GM12801 (cell line): ENCODE results near the gene ANKRD39.

ENCODE experiments used
- TF ChIP-seq, protein P1 (sequence below): IDR thresholded peaks from one replicate; pipeline ENCODE4 v1.5.1; 2011; ENCODE audit warnings: control low read depth; ENCODE audit not compliant: insufficient read length; ENCODE audit errors: extremely low read depth

The ANKRD39 gene

DNA sequence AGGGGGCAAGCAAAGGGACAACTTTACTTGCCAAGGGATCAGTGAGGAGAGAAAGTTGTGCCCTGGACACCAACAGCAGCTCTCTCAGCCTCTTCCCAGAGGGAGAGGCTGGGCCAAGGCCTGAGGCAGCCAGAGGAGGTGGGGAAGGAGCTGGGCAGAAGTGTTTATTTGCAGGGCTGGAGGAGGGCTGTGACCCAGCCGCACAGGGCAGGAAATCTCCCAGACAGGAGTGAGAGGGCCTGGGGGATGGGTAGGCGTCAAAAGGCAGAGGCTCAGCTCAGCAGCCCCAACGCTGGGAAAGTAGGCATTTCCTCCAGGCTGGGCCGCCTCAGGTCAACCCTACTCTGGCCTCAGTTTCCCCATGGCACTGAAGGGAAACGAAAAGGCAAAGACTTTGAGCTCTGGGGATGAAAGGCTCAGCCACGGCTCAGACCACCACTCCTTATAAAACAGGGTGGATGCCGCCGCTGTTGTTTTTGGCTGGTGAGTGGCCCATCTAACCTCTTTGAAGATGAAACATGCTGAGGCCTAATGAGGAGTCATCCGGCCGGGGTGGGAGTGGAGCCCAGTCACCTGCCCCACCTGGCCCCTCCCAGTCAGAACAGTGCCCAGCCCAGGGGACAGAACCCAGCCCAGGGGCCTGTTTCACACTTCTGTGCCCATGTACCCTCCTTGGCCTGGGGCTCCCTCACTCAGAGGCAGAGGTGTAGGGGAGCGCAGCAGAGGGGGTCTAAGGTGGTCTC, 33.9 kb upstream of the ANKRD39 start:
- TF ChIP-seq, protein P1, sequence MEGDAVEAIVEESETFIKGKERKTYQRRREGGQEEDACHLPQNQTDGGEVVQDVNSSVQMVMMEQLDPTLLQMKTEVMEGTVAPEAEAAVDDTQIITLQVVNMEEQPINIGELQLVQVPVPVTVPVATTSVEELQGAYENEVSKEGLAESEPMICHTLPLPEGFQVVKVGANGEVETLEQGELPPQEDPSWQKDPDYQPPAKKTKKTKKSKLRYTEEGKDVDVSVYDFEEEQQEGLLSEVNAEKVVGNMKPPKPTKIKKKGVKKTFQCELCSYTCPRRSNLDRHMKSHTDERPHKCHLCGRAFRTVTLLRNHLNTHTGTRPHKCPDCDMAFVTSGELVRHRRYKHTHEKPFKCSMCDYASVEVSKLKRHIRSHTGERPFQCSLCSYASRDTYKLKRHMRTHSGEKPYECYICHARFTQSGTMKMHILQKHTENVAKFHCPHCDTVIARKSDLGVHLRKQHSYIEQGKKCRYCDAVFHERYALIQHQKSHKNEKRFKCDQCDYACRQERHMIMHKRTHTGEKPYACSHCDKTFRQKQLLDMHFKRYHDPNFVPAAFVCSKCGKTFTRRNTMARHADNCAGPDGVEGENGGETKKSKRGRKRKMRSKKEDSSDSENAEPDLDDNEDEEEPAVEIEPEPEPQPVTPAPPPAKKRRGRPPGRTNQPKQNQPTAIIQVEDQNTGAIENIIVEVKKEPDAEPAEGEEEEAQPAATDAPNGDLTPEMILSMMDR = no peak

DNA sequence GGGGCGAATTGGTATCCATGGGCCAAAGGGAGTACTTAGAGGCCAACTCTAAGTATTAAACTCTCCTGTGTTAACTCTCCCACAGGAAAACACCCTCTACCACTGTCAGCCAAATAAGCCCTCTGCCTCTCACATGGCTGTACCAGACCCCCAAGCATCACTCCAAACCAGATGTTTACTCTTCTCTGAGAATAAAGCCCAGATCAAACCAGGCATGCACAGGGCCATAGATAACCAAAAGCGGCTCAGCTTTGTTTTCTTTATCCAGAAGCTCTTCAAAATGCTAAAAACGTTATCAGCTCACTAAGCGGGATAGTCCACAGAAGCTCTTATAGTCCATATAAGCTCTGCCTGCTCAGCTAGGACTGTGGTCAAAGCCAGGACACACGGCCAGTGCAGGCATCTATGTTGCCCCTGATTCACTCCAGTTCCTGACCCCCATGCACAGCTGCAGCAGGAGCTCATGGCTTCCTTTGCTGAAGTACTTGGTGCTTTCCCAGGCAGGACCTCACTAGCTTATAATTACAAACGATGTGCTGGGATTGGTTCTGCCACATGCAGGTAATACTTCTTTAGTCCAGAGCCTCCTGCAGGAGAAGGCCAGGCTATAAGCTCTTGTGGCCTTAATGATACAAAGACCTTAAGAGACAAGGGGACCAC, 33.0 kb upstream of the ANKRD39 start:
- TF ChIP-seq, protein P1 = no peak

- TF ChIP-seq, protein P1 = no peak
Observed at GRCh38 chr2:96890252-96890651, 32.4 kb upstream of the ANKRD39 start.

DNA sequence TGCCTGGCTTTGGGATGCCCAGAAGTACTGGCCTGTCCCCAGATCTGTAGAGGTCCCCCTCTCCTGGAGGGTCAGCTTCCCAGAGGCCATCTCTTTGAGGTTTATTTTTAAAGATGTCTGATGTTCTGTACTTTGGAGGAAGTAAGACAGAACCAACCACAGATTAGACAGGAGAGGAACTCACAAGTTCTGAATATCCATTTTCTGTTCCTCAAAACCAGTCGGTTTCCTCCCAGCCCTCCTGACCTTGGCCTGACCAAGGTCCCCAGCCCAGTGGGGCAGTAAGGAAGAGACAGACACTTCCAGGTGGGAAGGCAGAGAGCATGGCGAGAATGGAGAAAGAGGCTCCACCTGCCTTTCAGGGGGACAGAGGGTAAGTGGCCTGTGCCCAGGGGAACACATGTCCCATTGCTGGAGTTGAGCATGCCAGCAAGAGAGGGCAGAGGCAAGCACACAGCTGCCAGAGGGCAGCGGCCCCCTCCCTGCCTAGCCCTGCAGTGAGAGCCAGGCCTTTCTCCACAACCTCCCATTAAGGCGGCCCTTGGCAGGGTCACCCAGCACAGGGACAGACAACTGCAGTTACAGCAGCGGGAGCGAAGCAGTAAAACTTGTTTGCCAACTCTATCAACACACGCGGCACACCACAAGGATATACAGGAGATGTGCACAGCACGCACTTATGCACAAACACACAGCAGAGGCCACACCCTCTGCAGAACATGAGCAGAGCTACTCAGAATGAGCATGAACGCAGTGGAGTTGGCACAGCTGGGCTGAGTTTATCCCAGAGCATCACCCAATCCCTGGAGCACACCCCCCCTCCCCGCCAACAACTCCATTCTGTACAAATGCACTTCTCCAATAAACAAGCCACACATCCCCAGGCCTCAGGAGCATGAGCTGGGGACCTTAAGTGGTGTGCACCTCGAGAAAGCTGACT, 30.5 kb upstream of the ANKRD39 start:
- TF ChIP-seq, protein P1 = no peak

- TF ChIP-seq, protein P1 = no peak
Observed at GRCh38 chr2:96887493-96888012, 29.7 kb upstream of the ANKRD39 start.

DNA sequence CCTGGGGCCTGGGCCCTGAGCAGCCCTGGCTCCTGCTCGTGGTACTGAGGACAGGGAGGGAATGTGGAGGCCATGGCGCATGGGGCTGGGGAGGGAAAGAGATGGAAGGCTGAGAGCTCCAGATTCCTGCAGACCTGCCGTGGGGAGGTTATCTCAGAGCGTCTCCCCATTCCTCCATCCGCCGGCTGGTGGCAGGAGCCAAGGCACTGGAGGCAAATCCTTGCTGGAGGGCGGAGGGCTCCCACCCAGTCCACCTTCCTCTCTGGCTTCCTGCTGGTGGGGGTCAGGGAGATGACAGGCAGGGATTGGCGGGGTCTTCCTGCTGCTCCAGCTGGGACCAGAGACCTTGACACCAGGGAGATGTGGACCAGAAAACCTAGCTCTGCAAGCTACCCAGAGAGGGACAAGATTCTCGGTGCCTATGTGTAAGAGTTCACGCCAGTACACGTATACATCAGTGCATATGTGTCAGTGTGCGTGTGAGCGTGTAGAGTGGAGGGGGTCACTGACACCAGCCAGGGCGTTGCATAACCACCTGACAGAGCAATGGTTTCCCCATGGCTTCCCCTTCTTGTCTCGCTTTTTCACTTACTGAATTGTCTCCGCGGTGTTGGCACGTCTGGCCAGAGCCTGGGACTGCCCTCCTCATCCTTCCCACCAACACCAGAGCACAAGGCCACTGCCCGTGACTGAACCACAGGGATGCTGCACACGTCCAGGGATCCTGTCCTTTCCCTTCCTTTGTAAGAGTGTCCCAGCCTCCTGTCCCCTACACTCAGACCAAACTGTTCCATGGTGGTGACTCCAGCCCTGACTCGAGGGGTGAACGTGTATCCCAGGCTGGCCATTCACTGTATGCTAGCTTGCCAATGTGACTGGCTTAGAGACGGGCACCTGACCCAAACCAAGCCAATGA, 27.9 kb upstream of the ANKRD39 start:
- TF ChIP-seq, protein P1 = no peak
